Suprapubic skin (tissue), 3 donors: ENCODE measurements around the gene ZNF302.

Experiments
- POLR2A ChIP-seq, 2 donors: fragments of 450-650 bp; IDR thresholded peaks; one replicate each; pipeline ENCODE4 v1.6.1; 2017; ENCODE audit warnings: antibody characterized with exemption in 2 of 2, mild to moderate bottlenecking in 2 of 2, moderate library complexity in 2 of 2
- TF ChIP-seq, protein P1 (sequence below), 2 donors: fragments of 200-600 bp in 1 of 2; fragments of 450-650 bp in 1 of 2; sonication (generic) in 1 of 2; IDR thresholded peaks; one replicate each; pipeline ENCODE4 v1.5.1; 2016 to 2019; ENCODE audit warnings: antibody characterized with exemption in 2 of 2, mild to moderate bottlenecking in 1 of 2, moderate library complexity in 1 of 2

- TF ChIP-seq, protein P1, sequence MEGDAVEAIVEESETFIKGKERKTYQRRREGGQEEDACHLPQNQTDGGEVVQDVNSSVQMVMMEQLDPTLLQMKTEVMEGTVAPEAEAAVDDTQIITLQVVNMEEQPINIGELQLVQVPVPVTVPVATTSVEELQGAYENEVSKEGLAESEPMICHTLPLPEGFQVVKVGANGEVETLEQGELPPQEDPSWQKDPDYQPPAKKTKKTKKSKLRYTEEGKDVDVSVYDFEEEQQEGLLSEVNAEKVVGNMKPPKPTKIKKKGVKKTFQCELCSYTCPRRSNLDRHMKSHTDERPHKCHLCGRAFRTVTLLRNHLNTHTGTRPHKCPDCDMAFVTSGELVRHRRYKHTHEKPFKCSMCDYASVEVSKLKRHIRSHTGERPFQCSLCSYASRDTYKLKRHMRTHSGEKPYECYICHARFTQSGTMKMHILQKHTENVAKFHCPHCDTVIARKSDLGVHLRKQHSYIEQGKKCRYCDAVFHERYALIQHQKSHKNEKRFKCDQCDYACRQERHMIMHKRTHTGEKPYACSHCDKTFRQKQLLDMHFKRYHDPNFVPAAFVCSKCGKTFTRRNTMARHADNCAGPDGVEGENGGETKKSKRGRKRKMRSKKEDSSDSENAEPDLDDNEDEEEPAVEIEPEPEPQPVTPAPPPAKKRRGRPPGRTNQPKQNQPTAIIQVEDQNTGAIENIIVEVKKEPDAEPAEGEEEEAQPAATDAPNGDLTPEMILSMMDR (IDR thresholded peaks at IDR 0.05) = peak; percentile 33 to 59
- no peak for TF ChIP-seq POLR2A (IDR thresholded peaks at IDR 0.05)
Measured at GRCh38 chr19:34639491-34640085, 37.9 kb upstream of the ZNF302 start.
